RWPE2 (cell line): Measurements from ENCODE around the gene ANKRD31.

Source experiments
- ATAC-seq: fragments of 200-7000 bp; cut with Tn5 transposase; 3 replicates; pipeline ENCODE4 v1.9.1; 2021; ENCODE audit warnings: low read depth
- DNase-seq: peaks from one replicate; pipeline ENCODE4 v3.0.0-alpha.2; 2020; ENCODE audit warnings: low spot score
- H3K27ac ChIP-seq: fragments of 450-650 bp; 2 replicates; pipeline ENCODE4 v1.5.1; 2017; ENCODE audit warnings: mild to moderate bottlenecking; ENCODE audit not compliant: poor library complexity, severe bottlenecking
- H3K27me3 ChIP-seq: fragments of 250-450 bp; sonication (Bioruptor Pico); 2 replicates; pipeline ENCODE4 v1.5.1; 2021; ENCODE audit warnings: mild to moderate bottlenecking, moderate library complexity; ENCODE audit not compliant: insufficient read depth, poor library complexity, severe bottlenecking
- H3K36me3 ChIP-seq: fragments of 250-450 bp; sonication (Bioruptor Pico); 2 replicates; pipeline ENCODE4 v1.5.1; 2020; ENCODE audit warnings: low read depth, mild to moderate bottlenecking, moderate library complexity
- H3K4me1 ChIP-seq: fragments of 250-450 bp; sonication (Bioruptor Pico); 2 replicates; pipeline ENCODE4 v1.5.1; 2021; ENCODE audit warnings: mild to moderate bottlenecking, moderate library complexity; ENCODE audit not compliant: insufficient read depth, poor library complexity, severe bottlenecking
- H3K4me3 ChIP-seq: fragments of 250-450 bp; sonication (Bioruptor Pico); 2 replicates; pipeline ENCODE4 v1.5.1; 2021; ENCODE audit warnings: mild to moderate bottlenecking, moderate library complexity; ENCODE audit not compliant: severe bottlenecking
- H3K9me3 ChIP-seq: fragments of 250-450 bp; sonication (Bioruptor Pico); 2 replicates; pipeline ENCODE4 v1.5.1; 2021; ENCODE audit warnings: mild to moderate bottlenecking, moderate library complexity; ENCODE audit not compliant: severe bottlenecking
- CTCF ChIP-seq: fragments of 450-650 bp; IDR thresholded peaks from one replicate; pipeline ENCODE4 v1.5.1; 2017; ENCODE audit warnings: mild to moderate bottlenecking, moderate library complexity; ENCODE audit not compliant: poor library complexity, severe bottlenecking

ANKRD31 gene

DNA sequence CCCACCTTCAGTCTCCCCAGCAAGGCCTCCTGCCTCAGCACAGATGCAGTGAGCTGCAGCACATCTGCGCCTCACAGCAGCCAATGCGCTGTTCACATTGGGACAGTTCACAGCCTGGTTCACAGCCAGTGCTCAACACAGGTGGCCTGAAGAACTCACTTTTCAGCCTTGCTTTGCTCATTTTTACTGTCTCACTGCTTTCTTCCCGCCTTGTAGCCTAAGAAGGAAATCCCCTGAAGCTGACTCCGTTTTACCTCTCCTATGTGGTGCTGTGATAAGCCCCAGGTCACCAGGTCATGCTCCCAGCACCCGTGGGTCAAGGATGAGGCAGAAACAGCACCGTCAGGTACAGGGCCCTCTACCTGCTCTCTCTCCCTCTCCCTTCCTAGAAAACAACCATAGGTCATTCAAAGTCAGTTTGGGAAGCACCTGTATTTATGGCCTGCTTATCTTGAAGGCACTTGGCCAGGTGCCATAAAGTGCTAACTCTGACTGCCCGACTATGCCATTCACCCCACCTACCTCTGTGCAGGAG, 185.4 kb downstream of the ANKRD31 start:
- Histone ChIP-seq H3K4me1 (peaks cover 13% of the 10 kb centered on the region), H3K36me3 (0 out of 2 replicates have a peak, but pooled peaks cover 3% of the 10 kb centered on the region), H3K27me3 (no peaks in the 10 kb centered on the region), H3K27ac (no peak overlapping the region), H3K4me3 (no peak overlapping the region), H3K9me3 (no peaks in the 10 kb centered on the region)
- ATAC-seq = no peak
- no peak for TF ChIP-seq CTCF
- DNase-seq = no peak

DNA sequence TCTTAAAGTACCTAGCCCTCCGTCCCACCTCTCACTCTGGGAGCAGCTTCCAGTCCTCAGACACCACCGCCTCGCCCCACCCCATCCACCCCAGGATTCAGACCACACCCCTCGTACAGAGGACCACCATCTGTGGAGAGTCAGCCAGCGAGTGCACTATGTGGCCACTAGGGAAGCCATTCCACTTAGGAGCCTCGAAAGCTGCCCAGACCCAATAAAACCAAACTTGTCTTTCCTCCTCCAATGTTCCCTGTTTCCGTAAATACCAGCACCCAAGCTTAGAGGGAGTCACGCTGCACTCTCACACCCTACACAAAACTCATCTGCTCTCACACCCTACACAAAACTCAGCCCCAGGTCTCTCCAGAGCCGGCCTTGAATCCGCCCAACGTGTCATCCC, 186.3 kb downstream of the ANKRD31 start:
- Histone ChIP-seq H3K27me3 (no peaks in the 10 kb centered on the region), H3K9me3 (no peaks in the 10 kb centered on the region), H3K36me3 (peaks cover 3% of the 10 kb centered on the region; the same call in 1 of the 2 replicates), H3K4me1 (peaks cover 17% of the 10 kb centered on the region), H3K4me3 (no peak overlapping the region), H3K27ac (no peak overlapping the region)
- TF ChIP-seq CTCF = no peak
- no peak for ATAC-seq
- no peak for DNase-seq

DNA sequence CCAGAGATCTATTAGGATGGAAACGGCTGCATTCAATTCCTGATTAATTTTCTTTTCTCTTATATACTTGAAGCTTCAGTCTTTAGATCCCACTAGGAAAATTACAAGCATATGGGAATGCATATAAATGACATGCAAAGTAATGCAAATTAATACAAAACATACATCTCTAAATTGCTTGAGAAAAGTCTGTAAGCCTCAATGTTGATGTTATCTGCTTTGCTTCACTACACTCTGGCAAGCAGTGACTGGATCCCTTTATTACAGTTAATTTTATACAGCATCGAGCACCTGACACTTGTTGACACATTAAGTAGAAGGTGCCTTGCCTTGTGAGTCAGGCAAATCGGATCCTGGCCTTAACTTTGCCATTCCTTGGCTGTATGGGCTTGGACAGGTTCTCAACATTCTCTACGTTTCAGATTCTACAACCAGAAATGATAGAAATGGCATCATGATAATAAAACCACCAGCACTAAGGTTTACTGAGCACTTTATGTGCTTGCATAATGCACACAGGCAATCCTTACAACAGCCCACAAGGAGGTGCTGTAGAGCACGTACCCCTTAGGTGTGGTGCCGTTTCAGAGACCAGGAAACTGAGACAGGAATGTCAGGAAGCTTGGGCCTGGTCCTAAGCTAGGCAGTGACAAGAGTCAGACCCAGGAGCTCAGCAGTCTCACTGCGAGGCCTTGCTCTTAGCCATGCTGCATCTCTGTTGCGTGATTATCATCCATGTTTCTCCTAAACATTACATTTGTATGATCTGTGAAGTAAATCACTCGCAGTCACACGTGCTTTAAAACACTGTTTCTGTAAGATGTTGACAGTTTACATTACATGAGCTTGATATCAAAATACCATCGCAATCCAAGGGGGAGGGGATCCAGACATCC, 187.0 kb downstream of the ANKRD31 start:
- TF ChIP-seq CTCF = peak; percentile 92
- no peak for ATAC-seq
- Histone ChIP-seq H3K9me3 (no peaks in the 10 kb centered on the region), H3K4me1 (peaks cover 17% of the 10 kb centered on the region), H3K27ac (no peak overlapping the region), H3K4me3 (no peak overlapping the region), H3K27me3 (no peaks in the 10 kb centered on the region), H3K36me3 (peaks cover 3% of the 10 kb centered on the region; the same call in 1 of the 2 replicates)
- no peak for DNase-seq

DNA sequence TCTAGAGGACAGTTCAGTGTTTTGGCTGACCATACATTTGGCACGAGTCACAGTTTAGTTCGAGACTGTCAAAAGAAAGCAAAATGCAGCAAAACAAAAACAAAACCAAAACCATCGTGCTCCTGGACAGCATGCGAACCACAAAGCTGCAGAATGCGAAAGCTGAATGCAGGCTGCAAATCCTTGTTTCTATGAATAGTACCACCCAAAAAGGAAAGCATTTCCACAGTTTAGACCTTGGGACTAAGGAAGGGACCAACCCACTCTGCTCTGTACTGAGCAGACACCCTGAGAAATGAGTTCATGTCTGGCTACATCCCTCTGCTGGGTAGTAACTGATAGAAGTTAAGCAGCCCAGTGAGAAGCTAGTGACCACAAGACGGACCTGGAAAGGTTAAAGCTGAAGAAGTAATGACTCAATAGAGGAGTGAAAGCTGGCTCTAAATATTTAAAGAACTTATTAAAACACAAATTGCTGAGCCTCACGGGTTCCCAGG, 188.2 kb downstream of the ANKRD31 start:
- H3K4me1 ChIP-seq = peaks cover 17% of the 10 kb centered on the region
- no peak for TF ChIP-seq CTCF
- peaks cover 3% of the 10 kb centered on the region; the same call in 1 of the 2 replicates for H3K36me3 ChIP-seq
- ATAC-seq = no peak
- DNase-seq = no peak
- no peaks in the 10 kb centered on the region for H3K9me3 ChIP-seq
- no peak overlapping the region for H3K27ac ChIP-seq
- no peaks in the 10 kb centered on the region for H3K27me3 ChIP-seq
- no peak overlapping the region for H3K4me3 ChIP-seq
